GM19238 (cell line): Measurements from ENCODE around the gene OCSTAMP.

Experiments used
- DNase-seq: peaks from one replicate; pipeline ENCODE4 v3.0.0; 2011; ENCODE audit warnings: low spot score; ENCODE audit not compliant: insufficient read length

The OCSTAMP gene

GRCh38 chr20:46573788-46574584, 23.5 kb upstream of the OCSTAMP start:
- DNase-seq, result no peak

DNA sequence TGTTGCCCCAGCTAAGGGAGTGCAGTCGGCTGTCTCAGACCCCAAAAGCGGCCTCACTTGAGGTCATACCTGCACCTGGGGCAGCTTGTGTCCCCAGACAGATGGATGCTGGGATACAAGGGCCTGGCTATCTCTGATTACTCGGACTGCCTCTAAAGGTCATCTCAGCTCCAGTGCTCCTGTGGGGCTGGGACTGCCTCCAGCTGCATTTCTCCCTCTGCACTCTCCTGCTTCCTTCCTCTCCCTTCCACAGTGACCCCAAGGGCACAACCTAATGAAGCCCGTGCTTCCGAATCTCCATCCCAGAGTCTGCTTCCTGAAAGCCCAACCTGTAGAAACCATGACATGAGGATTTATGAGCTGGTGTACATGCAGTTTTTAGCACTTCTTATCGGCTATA, 22.8 kb upstream of the OCSTAMP start:
- DNase-seq, result no peak

GRCh38 chr20:46572790-46573189, 22.3 kb upstream of the OCSTAMP start:
- no peak for DNase-seq

DNA sequence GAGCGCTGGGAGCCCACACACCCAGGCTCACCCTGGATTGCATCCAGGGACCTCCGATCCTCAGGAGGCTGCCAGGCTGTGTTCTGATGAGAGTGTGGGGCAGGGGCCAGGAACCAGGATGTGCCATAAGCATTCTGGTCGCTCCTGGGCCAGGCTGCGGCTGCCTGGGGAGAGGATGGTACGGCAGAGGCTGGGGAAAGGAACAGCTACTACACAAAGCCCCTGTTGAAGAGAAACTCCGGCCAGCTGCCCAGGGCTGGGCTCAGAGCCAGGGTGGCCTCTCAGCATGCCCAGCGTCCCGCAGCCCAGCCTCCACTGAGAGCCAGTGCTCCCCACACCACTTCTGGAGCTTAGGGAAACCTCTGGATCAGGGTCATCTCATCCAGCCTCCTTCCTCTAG, 21.7 kb upstream of the OCSTAMP start:
- DNase-seq, result no peak

- no peak for DNase-seq
Observed at GRCh38 chr20:46571418-46571817, 21.0 kb upstream of the OCSTAMP start.

- no peak for DNase-seq
Observed at GRCh38 chr20:46570956-46571355, 20.5 kb upstream of the OCSTAMP start.

- DNase-seq, result no peak
Observed at GRCh38 chr20:46569961-46570360, 19.5 kb upstream of the OCSTAMP start.

- no peak for DNase-seq
Observed at GRCh38 chr20:46568570-46569129, 18.2 kb upstream of the OCSTAMP start.

DNA sequence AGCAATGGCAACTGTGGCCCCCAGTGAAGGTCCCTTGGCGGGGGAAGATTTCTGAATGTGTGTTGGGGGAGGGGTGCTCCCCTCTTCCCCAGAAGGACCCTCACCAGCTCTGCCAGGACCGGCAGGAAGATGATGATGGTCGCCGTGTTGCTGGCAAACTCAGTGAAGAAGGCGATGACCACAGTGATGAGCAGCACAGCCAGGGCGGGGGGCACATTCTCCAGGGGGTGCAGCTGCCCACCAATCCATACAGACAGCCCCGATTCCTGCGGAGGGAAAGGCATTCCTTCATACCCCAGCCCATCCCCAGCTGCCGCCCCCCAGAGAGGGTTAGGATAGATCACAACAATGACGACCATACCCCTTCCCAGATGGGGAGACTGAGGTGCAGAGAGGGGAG, 15.7 kb upstream of the OCSTAMP start:
- DNase-seq, result no peak

GRCh38 chr20:46564241-46564957, 13.9 kb upstream of the OCSTAMP start:
- DNase-seq, result no peak

DNA sequence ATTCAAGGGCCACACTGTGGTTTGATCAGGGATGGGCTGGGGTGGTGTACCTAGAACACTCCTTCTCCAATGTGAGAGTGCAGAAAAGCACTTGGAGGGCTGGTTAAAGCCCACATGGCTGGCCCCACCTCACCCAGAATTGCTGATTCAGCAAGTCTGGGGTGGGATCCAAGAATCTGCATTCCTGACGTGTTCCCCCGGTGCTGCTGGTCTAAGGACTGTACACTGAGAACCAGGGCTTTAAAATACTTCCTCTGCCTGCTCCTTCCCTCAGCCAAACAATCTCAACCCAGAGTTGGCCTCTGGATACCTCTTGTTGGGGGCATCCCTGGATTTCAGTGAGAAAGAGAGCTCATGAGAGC, 13.4 kb upstream of the OCSTAMP start:
- DNase-seq, result no peak

DNA sequence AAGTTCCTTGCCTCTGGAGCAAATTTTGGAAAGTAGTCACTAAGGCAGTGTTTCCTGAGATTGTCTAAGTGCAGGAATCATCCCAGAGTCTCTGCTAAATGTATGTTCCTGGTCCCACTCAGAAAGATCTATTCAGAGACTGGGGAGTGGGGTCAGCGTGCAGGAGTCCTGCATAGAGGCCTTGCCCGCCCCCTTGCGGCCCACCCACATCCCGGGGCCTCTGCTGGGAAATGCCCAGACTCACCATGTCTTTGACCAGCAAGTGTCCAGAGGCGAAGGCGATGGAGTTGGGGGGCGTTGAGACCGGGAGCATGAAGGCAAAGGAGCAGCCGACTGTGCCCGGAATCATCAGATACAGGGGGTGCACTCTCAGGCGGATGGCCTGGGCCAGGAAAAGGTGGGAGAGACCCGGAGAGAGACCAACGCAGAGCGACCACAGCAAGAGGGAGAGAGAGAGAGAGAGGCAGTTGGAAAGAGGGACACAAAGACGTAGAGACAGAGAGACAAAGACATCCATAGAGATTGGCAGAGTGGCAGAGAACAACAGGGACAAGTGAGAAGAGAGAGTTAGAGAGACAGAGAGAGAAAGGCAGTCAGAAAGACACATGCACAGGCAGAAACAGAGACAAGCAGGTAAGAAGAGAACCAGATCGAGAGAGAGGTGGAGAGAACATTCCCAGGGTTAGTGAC, 12.9 kb upstream of the OCSTAMP start:
- no peak for DNase-seq

DNA sequence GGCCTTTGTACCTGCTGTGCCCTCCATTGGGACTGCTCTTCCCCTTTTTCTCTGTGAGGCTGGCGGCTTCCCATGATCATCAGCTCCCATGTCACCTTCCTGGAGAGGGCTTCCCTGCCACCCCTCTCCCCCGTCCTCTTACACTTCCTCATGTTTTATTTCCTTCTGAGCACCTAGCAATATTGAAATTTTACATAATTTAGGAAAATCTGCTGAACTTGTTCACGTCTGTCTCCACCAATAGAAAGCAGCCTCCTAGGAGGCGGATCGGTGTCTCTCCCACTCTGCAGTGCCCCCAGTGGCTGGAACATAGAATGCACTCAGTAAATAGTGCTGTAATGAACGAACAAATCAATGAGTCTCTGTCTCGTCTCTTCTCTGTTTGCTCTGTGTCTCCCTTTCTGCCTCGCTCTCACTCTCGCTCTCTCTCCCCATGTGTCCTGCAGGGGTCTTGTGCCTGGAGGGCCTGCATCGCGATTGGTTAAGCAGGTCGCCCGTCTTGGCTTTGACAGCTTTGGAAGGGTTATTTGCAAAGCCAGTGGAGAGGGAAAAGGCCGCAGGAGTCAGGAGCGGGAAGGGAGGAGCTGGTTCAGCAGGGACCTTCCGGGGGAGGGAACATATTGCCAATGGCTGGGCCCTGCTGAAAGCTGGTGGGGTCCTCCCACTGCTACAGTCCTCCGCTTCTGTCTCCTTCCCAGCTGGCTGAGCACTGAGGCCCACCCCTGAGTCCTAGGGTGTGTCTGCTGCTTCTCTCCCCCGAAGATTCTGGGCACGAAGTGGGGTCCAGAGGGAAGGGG, 12.1 kb upstream of the OCSTAMP start:
- DNase-seq, result peak; percentile 75

DNA sequence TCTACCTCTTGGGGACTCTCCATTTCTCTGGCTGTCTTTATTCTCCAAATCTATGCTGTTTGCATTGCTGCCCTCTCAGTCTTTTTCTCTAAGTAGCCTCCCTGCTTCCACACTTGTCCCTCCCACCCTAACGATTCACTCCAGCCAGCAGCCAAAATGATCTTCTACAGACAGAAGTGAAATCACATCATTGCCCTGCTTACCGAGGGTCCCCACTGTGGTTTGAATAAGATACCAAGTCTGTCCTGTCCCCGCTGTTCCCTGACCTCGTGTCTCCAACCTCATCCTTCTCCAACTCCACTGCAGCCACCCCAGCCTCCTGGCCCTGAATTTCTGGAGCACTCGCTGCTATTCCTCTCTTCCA, 11.5 kb upstream of the OCSTAMP start:
- DNase-seq, result no peak

DNA sequence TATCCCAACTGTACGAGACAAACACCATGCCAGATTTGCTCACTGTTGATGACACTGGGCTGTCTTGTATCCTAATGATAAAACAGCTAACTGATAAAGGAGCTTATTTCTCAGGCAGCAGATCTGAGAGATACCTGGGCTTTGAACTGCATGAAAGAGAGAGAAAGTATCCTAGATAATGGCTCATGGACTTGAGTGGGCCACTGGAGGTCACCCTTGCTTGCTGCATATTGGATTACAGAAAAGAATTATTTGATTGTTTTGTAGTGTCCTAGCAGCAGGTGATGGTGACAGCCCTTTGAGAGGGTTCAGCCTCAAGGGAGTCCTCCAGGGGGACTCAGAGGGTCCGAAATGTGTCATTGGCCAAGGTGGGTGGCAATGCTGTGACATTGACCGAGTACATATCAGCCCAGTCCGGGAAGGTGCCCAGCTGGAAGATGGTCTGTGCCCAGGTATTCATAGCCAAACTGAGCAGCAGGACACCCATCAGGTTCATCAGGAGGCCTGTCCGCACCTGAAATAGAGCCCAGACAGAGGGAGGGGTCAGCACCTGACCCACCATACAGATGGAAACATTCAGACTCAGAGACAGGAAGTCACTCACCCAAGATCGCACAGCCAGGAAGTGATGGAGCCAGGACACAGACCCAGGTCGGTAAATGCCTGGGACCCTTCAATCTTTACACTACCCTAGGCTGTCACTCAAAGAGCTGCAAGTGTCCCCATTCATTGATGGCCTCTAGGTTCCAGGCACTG, 9.4 kb upstream of the OCSTAMP start:
- DNase-seq, result no peak

DNA sequence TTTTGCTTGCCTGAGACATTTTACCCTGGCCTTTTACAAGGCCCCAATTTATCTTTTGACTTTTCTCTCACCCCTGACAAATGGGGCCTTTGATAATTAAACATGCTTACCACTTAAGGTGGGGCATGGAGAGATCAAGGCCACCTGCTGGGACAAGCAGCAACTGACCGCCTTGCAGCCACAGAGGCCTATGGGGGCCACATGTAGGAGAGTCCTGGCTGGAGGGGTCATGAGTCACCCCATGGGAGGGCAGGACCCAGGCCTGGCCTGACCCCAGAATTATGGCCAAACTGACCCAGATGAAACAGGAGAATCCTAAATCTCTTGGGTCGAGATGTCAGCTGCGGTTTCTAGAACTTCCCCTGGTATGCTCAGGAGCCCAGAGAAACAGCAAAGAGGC, 8.5 kb upstream of the OCSTAMP start:
- no peak for DNase-seq

DNA sequence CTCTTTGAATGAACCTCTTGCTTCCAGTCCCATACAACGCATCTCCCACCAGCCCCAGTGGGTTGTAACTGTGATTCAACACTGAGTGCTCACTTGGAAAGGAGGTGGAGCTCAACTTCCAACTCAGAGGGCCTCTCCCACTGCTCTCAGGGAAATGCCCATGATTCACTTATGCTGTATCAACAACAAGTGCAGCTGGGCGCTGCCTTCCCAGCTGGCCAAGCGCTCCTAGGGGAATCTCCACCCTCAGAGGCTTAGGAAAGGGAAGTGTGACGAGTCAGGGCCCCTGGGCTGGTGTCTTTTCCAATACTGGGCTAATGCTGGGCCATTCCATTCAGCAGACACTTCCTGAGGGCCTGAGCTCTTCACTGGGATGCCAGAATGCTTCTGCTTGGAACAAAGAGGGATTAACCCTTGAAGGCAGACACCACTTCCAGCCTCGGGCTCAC, 8.1 kb upstream of the OCSTAMP start:
- no peak for DNase-seq

- DNase-seq, result no peak
Observed at GRCh38 chr20:46557231-46557956, 6.9 kb upstream of the OCSTAMP start.

GRCh38 chr20:46555370-46555956, 5.0 kb upstream of the OCSTAMP start:
- no peak for DNase-seq

DNA sequence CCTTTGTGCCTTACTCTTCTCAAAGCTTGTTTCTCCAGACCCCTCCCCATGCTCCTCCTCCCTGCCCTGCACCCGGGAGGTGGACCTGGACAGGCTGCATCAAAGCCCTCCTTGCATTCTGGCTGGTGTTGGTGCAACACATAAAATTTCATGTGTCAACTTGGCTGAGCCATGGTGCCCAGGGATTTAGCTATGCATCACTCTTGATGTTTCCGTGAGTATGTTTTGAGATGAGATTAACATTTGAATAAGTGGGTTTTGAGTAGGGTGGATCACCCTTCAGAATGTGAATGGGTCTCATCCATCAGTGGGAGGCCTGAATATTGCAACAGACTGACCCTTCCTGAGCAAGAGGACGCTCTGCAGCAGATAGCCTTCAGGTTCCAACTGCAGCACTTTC, 4.4 kb upstream of the OCSTAMP start:
- no peak for DNase-seq
